DOHH2 (cell line): ENCODE data around the gene TFAP2D.

Experiments used
- EZH2phosphoT487 ChIP-seq: fragments of 200-600 bp; sonication (generic); IDR thresholded peaks from 2 replicates; pipeline ENCODE4 v1.6.1; 2017; ENCODE audit warnings: borderline replicate concordance, mild to moderate bottlenecking, antibody characterized with exemption, low read length, moderate library complexity, mixed read lengths
- TF ChIP-seq, protein P1 (sequence below): fragments of 200-600 bp; sonication (generic); IDR thresholded peaks from one replicate; pipeline ENCODE4 v1.5.1; 2014; ENCODE audit warnings: antibody characterized with exemption, mild to moderate bottlenecking, low read depth, low read length; ENCODE audit not compliant: poor library complexity, severe bottlenecking

- TF ChIP-seq, protein P1, sequence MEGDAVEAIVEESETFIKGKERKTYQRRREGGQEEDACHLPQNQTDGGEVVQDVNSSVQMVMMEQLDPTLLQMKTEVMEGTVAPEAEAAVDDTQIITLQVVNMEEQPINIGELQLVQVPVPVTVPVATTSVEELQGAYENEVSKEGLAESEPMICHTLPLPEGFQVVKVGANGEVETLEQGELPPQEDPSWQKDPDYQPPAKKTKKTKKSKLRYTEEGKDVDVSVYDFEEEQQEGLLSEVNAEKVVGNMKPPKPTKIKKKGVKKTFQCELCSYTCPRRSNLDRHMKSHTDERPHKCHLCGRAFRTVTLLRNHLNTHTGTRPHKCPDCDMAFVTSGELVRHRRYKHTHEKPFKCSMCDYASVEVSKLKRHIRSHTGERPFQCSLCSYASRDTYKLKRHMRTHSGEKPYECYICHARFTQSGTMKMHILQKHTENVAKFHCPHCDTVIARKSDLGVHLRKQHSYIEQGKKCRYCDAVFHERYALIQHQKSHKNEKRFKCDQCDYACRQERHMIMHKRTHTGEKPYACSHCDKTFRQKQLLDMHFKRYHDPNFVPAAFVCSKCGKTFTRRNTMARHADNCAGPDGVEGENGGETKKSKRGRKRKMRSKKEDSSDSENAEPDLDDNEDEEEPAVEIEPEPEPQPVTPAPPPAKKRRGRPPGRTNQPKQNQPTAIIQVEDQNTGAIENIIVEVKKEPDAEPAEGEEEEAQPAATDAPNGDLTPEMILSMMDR = no peak
- TF ChIP-seq EZH2phosphoT487 = no peak
Measured at GRCh38 chr6:50698546-50698945, 14.8 kb upstream of the TFAP2D start.
